Endothelial cell of umbilical vein (primary cell): ENCODE measurements around the gene ZDHHC7. TPM values are rescaled to one million over a fixed set of nuclear protein-coding genes. Genes with fewer than 3 reads are reported as not detected.

Source experiments
- BruUV-seq: library from RNA; stranded (reverse); fragments of 400-500 nt; replicated peaks from 2 replicates; lab custom pipeline; 2021; lab: Mats Ljungman, UMichigan
- CTCF ChIA-PET: fragments of 300-600, 350-600 bp; sonication (Branson Sonifier 250); formaldehyde crosslinking; loops from one replicate; lab custom pipeline; 2021; ENCODE audit warnings: antibody characterized with exemption, inconsistent platforms; lab: Charles Lee
- POLR2A ChIA-PET: fragments of 300-600, 350-600 bp; sonication (Branson Sonifier 250); formaldehyde crosslinking; loops from one replicate; lab custom pipeline; 2021; ENCODE audit warnings: antibody characterized with exemption, inconsistent platforms; lab: Charles Lee
- DNase-seq: peaks from one replicate; pipeline ENCODE4 v3.0.0-alpha.2; 2011; ENCODE audit warnings: low read depth, low spot score
- FAIRE-seq: peaks from 2 replicates; lab custom pipeline; 2011; peaks lifted over from hg19 to GRCh38; lab: Jason Lieb, UNC
- H2AFZ ChIP-seq: 2 replicates; pipeline ENCODE4 v1.6.0; 2012; ENCODE audit warnings: low read depth, low read length, control low read depth, inconsistent platforms
- H3K27ac ChIP-seq: 2 replicates; pipeline ENCODE4 v1.5.1; 2011; ENCODE audit warnings: low read depth, mild to moderate bottlenecking, control low read depth, low read length, moderate library complexity; ENCODE audit not compliant: insufficient read depth
- H3K27me3 ChIP-seq, 2 experiments: 2 replicates each; pipeline versions ENCODE4 v1.6.0 to v1.6.1; 2011; ENCODE audit warnings: low read length in 2 of 2, mixed read lengths in 1 of 2; ENCODE audit not compliant: control insufficient read depth in 2 of 2, insufficient read depth in 2 of 2
- H3K36me3 ChIP-seq, 2 experiments: 2 replicates in 1 of 2; 3 replicates in 1 of 2; pipeline ENCODE4 v1.5.1; 2011; ENCODE audit warnings: low read length in 2 of 2, mild to moderate bottlenecking in 1 of 2, moderate library complexity in 1 of 2; ENCODE audit not compliant: control insufficient read depth in 2 of 2, insufficient read depth in 2 of 2; ENCODE audit errors: extremely low read depth in 1 of 2
- H3K4me1 ChIP-seq: 3 replicates; pipeline ENCODE4 v1.5.1; 2011; ENCODE audit warnings: mild to moderate bottlenecking, low read length; ENCODE audit not compliant: control insufficient read depth, insufficient read depth; ENCODE audit errors: extremely low read depth
- H3K4me2 ChIP-seq: 2 replicates; pipeline ENCODE4 v1.6.1; 2011; ENCODE audit warnings: low read length, control low read depth, mixed read lengths; ENCODE audit not compliant: insufficient read depth
- H3K4me3 ChIP-seq, 3 experiments: fragments of 200-600 bp in 1 of 3; sonication (generic), shearing (Covaris generic) in 1 of 3; replicated peaks in 1 of 3; 2 replicates each; pipeline ENCODE4 v1.5.1; 2011 to 2016; ENCODE audit warnings: control low read depth in 3 of 3, low read length in 3 of 3, mild to moderate bottlenecking in 2 of 3, inconsistent platforms in 1 of 3, low read depth in 1 of 3, moderate library complexity in 1 of 3; ENCODE audit not compliant: insufficient read depth in 1 of 3
- H3K79me2 ChIP-seq: 2 replicates; pipeline ENCODE4 v1.6.0; 2012; ENCODE audit warnings: low read length, inconsistent platforms; ENCODE audit not compliant: control insufficient read depth, insufficient read depth
- H3K9ac ChIP-seq: replicated peaks from 2 replicates; pipeline ENCODE3; 2011; ENCODE audit warnings: low read length, control low read depth; ENCODE audit not compliant: insufficient read depth; ENCODE audit errors: extremely low read depth
- H3K9me1 ChIP-seq: replicated peaks from 3 replicates; pipeline ENCODE4 v1.6.0; 2011; ENCODE audit warnings: mild to moderate bottlenecking, low read length; ENCODE audit not compliant: control insufficient read depth, insufficient read depth; ENCODE audit errors: extremely low read depth
- H3K9me3 ChIP-seq: replicated peaks from 2 replicates; pipeline ENCODE4 v1.5.1; 2012; ENCODE audit warnings: low read length, inconsistent platforms; ENCODE audit not compliant: control insufficient read depth, insufficient read depth
- H4K20me1 ChIP-seq: replicated peaks from 2 replicates; pipeline ENCODE3; 2011; ENCODE audit warnings: mild to moderate bottlenecking, low read length; ENCODE audit not compliant: control insufficient read depth, insufficient read depth; ENCODE audit errors: extremely low read depth
- EZH2 ChIP-seq: IDR thresholded peaks from 2 replicates; pipeline ENCODE4 v1.6.1; 2012; ENCODE audit warnings: borderline replicate concordance, low read depth, mild to moderate bottlenecking, moderate library complexity, low read length, inconsistent platforms; ENCODE audit not compliant: severe bottlenecking
- FOS ChIP-seq: IDR thresholded peaks from 2 replicates; pipeline ENCODE4 v1.6.1; 2011; ENCODE audit warnings: mild to moderate bottlenecking, low read length, moderate library complexity, borderline replicate concordance; ENCODE audit not compliant: insufficient read depth
- GATA2 ChIP-seq: IDR thresholded peaks from 2 replicates; pipeline ENCODE4 v1.7.0; 2011; ENCODE audit warnings: low read depth, mild to moderate bottlenecking, moderate library complexity, mixed read lengths, low read length; ENCODE audit not compliant: insufficient read length, insufficient read depth
- JUN ChIP-seq: IDR thresholded peaks from 2 replicates; pipeline ENCODE4 v1.6.1; 2011; ENCODE audit warnings: borderline replicate concordance, low read depth; ENCODE audit not compliant: insufficient read length, insufficient read depth
- MAX ChIP-seq: IDR thresholded peaks from 2 replicates; pipeline ENCODE4 v1.6.1; 2011; ENCODE audit not compliant: insufficient read depth, insufficient read length
- MYC ChIP-seq: IDR thresholded peaks from one replicate; pipeline ENCODE4 v1.6.1; 2011; ENCODE audit warnings: mild to moderate bottlenecking, low read depth, low read length
- POLR2A ChIP-seq: IDR thresholded peaks from 2 replicates; pipeline ENCODE4 v1.6.1; 2012; ENCODE audit warnings: low read depth, mild to moderate bottlenecking, control low read depth, low read length
- POLR2AphosphoS5 ChIP-seq: IDR thresholded peaks from 2 replicates; pipeline ENCODE4 v1.6.1; 2012; ENCODE audit warnings: low read depth, mild to moderate bottlenecking, control low read depth, low read length, moderate library complexity; ENCODE audit not compliant: insufficient read depth
- dilution Hi-C: fragments of 300-500 bp; cut with MboI; formaldehyde crosslinking; loops from one replicate; pipeline ENCODE4 v1.15.0; 2019; ENCODE audit warnings: low sequenced_read_pairs; ENCODE audit not compliant: extremely low pct_ligation_motif_present
- intact Hi-C: fragments of 100-400 bp; cut with micrococcal nuclease; formaldehyde crosslinking; loops from one replicate; pipeline ENCODE4 v1.10.0; 2022
- polyA plus RNA-seq, 4 experiments: library from polyadenylated mRNA; depleted of rRNA in 3 of 4; stranded (reverse) in 3 of 4; unstranded in 1 of 4; fragments of >200 nt; gene quantifications; 2 replicates each; pipeline versions ENCODE4 v1.2.1 to v1.2.3, GENCODE V29; 2011 to 2012; ENCODE audit warnings: missing spikeins in 1 of 4
- total RNA-seq: library from RNA; stranded (reverse); gene quantifications from 2 replicates; pipeline ENCODE4 v1.2.3, GENCODE V29; 2021
- TF ChIP-seq, protein P1 (sequence below), 2 donors: IDR thresholded peaks; 1 replicate in 1 of 2; 2 replicates in 1 of 2; pipeline ENCODE4 v1.5.1; 2011; ENCODE audit warnings: low read length in 2 of 2, mild to moderate bottlenecking in 2 of 2, moderate library complexity in 2 of 2, control low read depth in 1 of 2, inconsistent platforms in 1 of 2, low read depth in 1 of 2; ENCODE audit not compliant: insufficient read depth in 1 of 2; ENCODE audit errors: extremely low read depth in 1 of 2

The ZDHHC7 gene
- total and polyA plus RNA-seq, 2 donors (not counting 3 experiments of a cell fraction or from before 2014, with no cell fraction given), result 44.1 to 46.2 TPM

GRCh38 chr16:84937196-84938005, 73.9 kb downstream of the ZDHHC7 start:
- Histone ChIP-seq H3K4me2 (peak overlapping the region; percentile 17), H4K20me1 (no peaks in the 10 kb centered on the region), H3K27me3 (no peaks in the 10 kb centered on the region), H3K36me3 (no peaks in the 10 kb centered on the region), H3K4me1 (peaks cover 4% of the 10 kb centered on the region), H3K27ac (no peak overlapping the region), H3K79me2 (no peaks in the 10 kb centered on the region), H2AFZ (no peak overlapping the region), H3K4me3 (no peak overlapping the region), H3K9me1 (no peaks in the 10 kb centered on the region), H3K9me3 (no peaks in the 10 kb centered on the region), H3K9ac (no peak overlapping the region)
- ChIA-PET CTCF (interaction anchor here (1.5 to 1.6 kb wide), 2 partner anchors 15 to 168 kb away, joined by 4 to 5 read pairs; no protein-coding TSS in a partner anchor), POLR2A (no interaction called here)
- peak; percentile 37 for FAIRE-seq
- no TSS peak for BruUV-seq
- intact Hi-C loops, result no loop called here
- no peak for TF ChIP-seq EZH2
- no peak for TF ChIP-seq JUN
- TF ChIP-seq GATA2, result no peak
- TF ChIP-seq, protein P1, sequence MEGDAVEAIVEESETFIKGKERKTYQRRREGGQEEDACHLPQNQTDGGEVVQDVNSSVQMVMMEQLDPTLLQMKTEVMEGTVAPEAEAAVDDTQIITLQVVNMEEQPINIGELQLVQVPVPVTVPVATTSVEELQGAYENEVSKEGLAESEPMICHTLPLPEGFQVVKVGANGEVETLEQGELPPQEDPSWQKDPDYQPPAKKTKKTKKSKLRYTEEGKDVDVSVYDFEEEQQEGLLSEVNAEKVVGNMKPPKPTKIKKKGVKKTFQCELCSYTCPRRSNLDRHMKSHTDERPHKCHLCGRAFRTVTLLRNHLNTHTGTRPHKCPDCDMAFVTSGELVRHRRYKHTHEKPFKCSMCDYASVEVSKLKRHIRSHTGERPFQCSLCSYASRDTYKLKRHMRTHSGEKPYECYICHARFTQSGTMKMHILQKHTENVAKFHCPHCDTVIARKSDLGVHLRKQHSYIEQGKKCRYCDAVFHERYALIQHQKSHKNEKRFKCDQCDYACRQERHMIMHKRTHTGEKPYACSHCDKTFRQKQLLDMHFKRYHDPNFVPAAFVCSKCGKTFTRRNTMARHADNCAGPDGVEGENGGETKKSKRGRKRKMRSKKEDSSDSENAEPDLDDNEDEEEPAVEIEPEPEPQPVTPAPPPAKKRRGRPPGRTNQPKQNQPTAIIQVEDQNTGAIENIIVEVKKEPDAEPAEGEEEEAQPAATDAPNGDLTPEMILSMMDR (IDR thresholded peaks at IDR 0.05; ENCODE audit: extremely low read depth in 1 of 2, insufficient read depth in 1 of 2, low read depth in 1 of 2, low read length in 2 of 2), result no peak
- no peak for TF ChIP-seq MAX
- no peak for TF ChIP-seq MYC
- TF ChIP-seq POLR2AphosphoS5, result no peak
- TF ChIP-seq POLR2A, result no peak
- TF ChIP-seq FOS, result no peak
- dilution Hi-C loops, result no loop called here
- DNase-seq, result no peak
